ENCODE data around the gene CCDC194. TPM values are rescaled to one million over a fixed set of nuclear protein-coding genes. Genes with fewer than 3 reads are reported as not detected.
A peak's percentile ranks its signal among the peaks of the same experiment; 100 is the strongest.

Gene CCDC194
- total RNA-seq, 6 experiments from 2014 or later: 0.26 to 1.2 (median 0.36) TPM; not detected in 2

- Histone ChIP-seq H3K27me3 (no peaks in the 10 kb centered on the region), H3K4me1 (peaks cover 0 to 5% (median 1%) of the 10 kb centered on the region in 4 donors), H3K9me3 (no peaks in the 10 kb centered on the region), H3K36me3 (no peaks in the 10 kb centered on the region), H3K4me3 (no peak overlapping the region), H3K27ac (no peak overlapping the region)
- no peak for ATAC-seq
- no peak for TF ChIP-seq CTCF (IDR thresholded peaks at IDR 0.05)
- TF ChIP-seq POLR2A (IDR thresholded peaks at IDR 0.05): no peak
- DNase-seq: no peak
- WGBS (ENCODE audit: insufficient coverage, low coverage, low lambda C conversion rate, missing lambda C conversion rate): 47% methylated on average over 1 of the region's 1 CpG
- intact Hi-C loops (cut with DNase I): loop anchor here in 1 of 2 donors (5.0 kb wide), 1 partner anchor 42 kb away; no protein-coding TSS in a partner anchor
Observed at GRCh38 chr19:17389288-17389687, 4.7 kb downstream of the CCDC194 start.

- ATAC-seq (peak; percentile 69 to 74 (median 72)), DNase-seq (peak; percentile 65 to 71 (median 67))
- intact Hi-C loops (cut with DNase I): loop anchor here in 1 of 2 donors (5.0 kb wide), 1 partner anchor 39 kb away; no protein-coding TSS in a partner anchor
- Histone ChIP-seq H3K9me3 (no peaks in the 10 kb centered on the region), H3K27me3 (no peaks in the 10 kb centered on the region), H3K36me3 (no peaks in the 10 kb centered on the region), H3K4me1 (peaks cover 0 to 7% (median 0%) of the 10 kb centered on the region in 4 donors), H3K4me3 (no peak overlapping the region), H3K27ac (no peak overlapping the region)
- 43% methylated on average over 6 of the region's 20 CpGs for WGBS (ENCODE audit: insufficient coverage, low coverage, low lambda C conversion rate, missing lambda C conversion rate)
- peak; percentile 85 to 89 (median 86) for TF ChIP-seq CTCF (IDR thresholded peaks at IDR 0.05)
- TF ChIP-seq POLR2A (IDR thresholded peaks at IDR 0.05): no peak
Observed at GRCh38 chr19:17385878-17386611, 8.0 kb downstream of the CCDC194 start.

- H3K27ac ChIP-seq: no peak overlapping the region
- H3K9me3 ChIP-seq: no peaks in the 10 kb centered on the region
- TF ChIP-seq CTCF (IDR thresholded peaks at IDR 0.05): no peak
- TF ChIP-seq POLR2A (IDR thresholded peaks at IDR 0.05): no peak
- no peaks in the 10 kb centered on the region for H3K27me3 ChIP-seq
- peaks cover 0 to 4% (median 0%) of the 10 kb centered on the region in 4 donors for H3K4me1 ChIP-seq
- DNase-seq (no peak), ATAC-seq (no peak)
- 98% methylated on average over 5 of the region's 5 CpGs for WGBS (ENCODE audit: insufficient coverage, low coverage, low lambda C conversion rate, missing lambda C conversion rate)
- H3K4me3 ChIP-seq: no peak overlapping the region
- no peaks in the 10 kb centered on the region for H3K36me3 ChIP-seq
- intact Hi-C loops (cut with DNase I): no loop called here
Observed at GRCh38 chr19:17380426-17381138, 13.4 kb downstream of the CCDC194 start.

DNA sequence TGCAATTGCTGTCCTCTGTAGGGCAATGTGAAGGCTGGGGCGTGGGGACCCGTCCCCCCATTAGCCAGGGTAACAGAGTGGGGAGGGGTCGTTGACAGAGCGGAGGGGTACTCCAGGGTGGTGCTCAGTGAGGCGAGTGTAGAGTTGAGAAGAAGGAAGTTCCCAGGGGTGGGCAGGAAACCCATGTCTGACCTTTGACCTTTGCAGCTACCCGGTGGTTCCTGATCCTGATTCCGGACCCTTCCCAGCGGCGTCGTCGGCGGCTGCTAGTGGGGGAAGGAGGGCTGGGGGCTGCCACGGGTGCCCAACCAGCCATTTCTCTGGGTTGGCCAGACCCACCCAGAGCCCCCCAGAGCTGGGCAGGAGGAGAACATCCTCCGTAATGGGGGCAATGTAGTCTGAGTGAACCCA is 14.8 kb downstream of the CCDC194 start:
- Histone ChIP-seq H3K36me3 (no peaks in the 10 kb centered on the region), H3K9me3 (no peaks in the 10 kb centered on the region), H3K4me1 (peaks cover 0 to 4% (median 0%) of the 10 kb centered on the region in 4 donors), H3K27ac (no peak overlapping the region), H3K27me3 (no peaks in the 10 kb centered on the region), H3K4me3 (no peak overlapping the region)
- intact Hi-C loops (cut with DNase I): no loop called here
- WGBS (ENCODE audit: insufficient coverage, low coverage, low lambda C conversion rate, missing lambda C conversion rate): 39% methylated on average over 4 of the region's 14 CpGs
- ATAC-seq: peak; percentile 11 to 39 (median 20)
- no peak for DNase-seq
- TF ChIP-seq POLR2A (IDR thresholded peaks at IDR 0.05): no peak

DNA sequence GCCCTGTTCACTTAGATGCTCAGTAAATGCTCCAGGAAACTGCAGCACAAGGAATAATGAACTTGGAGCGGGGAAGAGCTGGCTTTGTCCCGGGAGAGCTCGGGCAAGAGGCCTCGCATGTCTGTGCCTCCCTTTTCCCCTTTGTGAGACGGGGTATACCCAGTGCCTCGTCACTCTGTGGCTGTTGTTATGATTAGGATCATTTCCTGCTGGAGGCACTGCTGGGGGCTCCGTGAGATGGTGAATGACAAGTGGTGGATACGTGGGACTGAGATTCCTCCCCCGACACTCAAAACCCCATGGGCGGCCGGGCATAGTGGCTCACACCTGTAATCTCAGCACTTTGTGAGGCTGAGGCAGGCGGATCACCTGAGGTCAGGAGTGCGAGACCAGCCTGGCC is 15.7 kb downstream of the CCDC194 start:
- H3K36me3 ChIP-seq: no peaks in the 10 kb centered on the region
- intact Hi-C loops (cut with DNase I): no loop called here
- no peak overlapping the region for H3K27ac ChIP-seq
- H3K4me1 ChIP-seq: peaks cover 0 to 4% (median 0%) of the 10 kb centered on the region in 4 donors
- WGBS (ENCODE audit: insufficient coverage, low coverage, low lambda C conversion rate, missing lambda C conversion rate): 65% methylated on average over 11 of the region's 13 CpGs
- ATAC-seq (no peak), DNase-seq (no peak)
- no peaks in the 10 kb centered on the region for H3K9me3 ChIP-seq
- H3K27me3 ChIP-seq: no peaks in the 10 kb centered on the region
- no peak overlapping the region for H3K4me3 ChIP-seq
- TF ChIP-seq CTCF (IDR thresholded peaks at IDR 0.05): no peak
- no peak for TF ChIP-seq POLR2A (IDR thresholded peaks at IDR 0.05)

Data from right lobe of liver (tissue), 6 donors.